NCI-H345 (cell line): ENCODE measurements around the gene PER1.
"Not testable (repeated sequence)": the region's sequence is repeated elsewhere in the genome, so short reads cannot be mapped to it uniquely, and the experiment has no call there.

ENCODE experiments used
- DNase-seq: peaks from one replicate; lab custom pipeline; 2025; lab: John Stamatoyannopoulos, UW

PER1 gene

GRCh38 chr17:8152112-8152775 lies at the start of gene PER1:
PER1 (minus strand) TSS chr17:8152404; CDS start chr17:8150706, 1,698 bp downstream.
- peak; percentile 81 for DNase-seq

- peak; percentile 90 for DNase-seq
Observed at GRCh38 chr17:8192070-8192815, 40.0 kb upstream of the PER1 start.

- DNase-seq, result no peak
Observed at GRCh38 chr17:8190506-8190905, 38.3 kb upstream of the PER1 start.

- DNase-seq, result peak; percentile 93
Observed at GRCh38 chr17:8189711-8190477, 37.7 kb upstream of the PER1 start, which contains the start of gene BORCS6. BORCS6 (minus strand) TSS chr17:8190180; CDS start chr17:8190140, 40 bp downstream.

- DNase-seq, result no peak
Observed at GRCh38 chr17:8189041-8189710, 37.0 kb upstream of the PER1 start.

- DNase-seq, result no peak
Observed at GRCh38 chr17:8188263-8188839, 36.1 kb upstream of the PER1 start.

GRCh38 chr17:8187517-8188262 lies 35.5 kb upstream of the PER1 start:
- peak; percentile 92 for DNase-seq

GRCh38 chr17:8186787-8187516 lies 34.7 kb upstream of the PER1 start:
- peak; percentile 91 for DNase-seq

GRCh38 chr17:8186446-8186786 lies 34.2 kb upstream of the PER1 start:
- no peak for DNase-seq

- DNase-seq, result peak; percentile 72
Observed at GRCh38 chr17:8185582-8186445, 33.6 kb upstream of the PER1 start.

- DNase-seq, result no peak
Observed at GRCh38 chr17:8176998-8177731, 25.0 kb upstream of the PER1 start.

- peak; percentile 81 for DNase-seq
Observed at GRCh38 chr17:8176197-8176940, 24.2 kb upstream of the PER1 start, which contains the start of gene TMEM107. TMEM107 (minus strand) TSS chr17:8176380; CDS start chr17:8176286, 94 bp downstream.

- no peak for DNase-seq
Observed at GRCh38 chr17:8175795-8176196, 23.6 kb upstream of the PER1 start.

- DNase-seq, result no peak
Observed at GRCh38 chr17:8173871-8174322, 21.7 kb upstream of the PER1 start.

- peak; percentile 85 for DNase-seq
Observed at GRCh38 chr17:8173056-8173870, 21.1 kb upstream of the PER1 start.

- not testable (repeated sequence) for DNase-seq
Observed at GRCh38 chr17:8170186-8170585, 18.0 kb upstream of the PER1 start.

- no peak for DNase-seq
Observed at GRCh38 chr17:8167526-8167925, 15.3 kb upstream of the PER1 start.
